Activated CD8-positive, alpha-beta memory T cell treated with anti-CD3 and anti-CD28 coated beads, Interleukin-2, amount 50 U/mL, for 4 hours (primary cell): Measurements from ENCODE around the gene UMAD1.

Experiments
- DNase-seq: peaks from one replicate; pipeline ENCODE4 v3.0.0-alpha.2; 2020

The UMAD1 gene

GRCh38 chr7:7850150-7850549, 209.6 kb downstream of the UMAD1 start:
- DNase-seq = no peak

GRCh38 chr7:7851381-7851780, 210.8 kb downstream of the UMAD1 start:
- DNase-seq = no peak

GRCh38 chr7:7851991-7852390, 211.4 kb downstream of the UMAD1 start:
- no peak for DNase-seq

- no peak for DNase-seq
These were observed 216.6 kb downstream of the UMAD1 start for GRCh38 chr7:7857143-7857583.

GRCh38 chr7:7858559-7858958, 218.0 kb downstream of the UMAD1 start:
- DNase-seq = no peak

- no peak for DNase-seq
These were observed 218.9 kb downstream of the UMAD1 start for GRCh38 chr7:7859411-7859810.

- no peak for DNase-seq
These were observed 220.7 kb downstream of the UMAD1 start for GRCh38 chr7:7861211-7861633.

- DNase-seq = no peak
These were observed 221.8 kb downstream of the UMAD1 start for GRCh38 chr7:7862393-7862792.

- no peak for DNase-seq
These were observed 227.5 kb downstream of the UMAD1 start for GRCh38 chr7:7867846-7868571.

- DNase-seq = no peak
These were observed 228.0 kb downstream of the UMAD1 start for GRCh38 chr7:7868572-7868899.

GRCh38 chr7:7869036-7869435, 228.5 kb downstream of the UMAD1 start:
- DNase-seq = no peak

GRCh38 chr7:7869651-7870050, 229.1 kb downstream of the UMAD1 start:
- no peak for DNase-seq

- no peak for DNase-seq
These were observed 230.0 kb downstream of the UMAD1 start for GRCh38 chr7:7870555-7870954.

GRCh38 chr7:7876419-7876818, 235.9 kb downstream of the UMAD1 start:
- DNase-seq = no peak

- no peak for DNase-seq
These were observed 241.0 kb downstream of the UMAD1 start for GRCh38 chr7:7881581-7881980.

GRCh38 chr7:7882888-7883287, 242.3 kb downstream of the UMAD1 start:
- DNase-seq = no peak

- no peak for DNase-seq
These were observed 242.8 kb downstream of the UMAD1 start for GRCh38 chr7:7883394-7883793.

- no peak for DNase-seq
These were observed 244.3 kb downstream of the UMAD1 start for GRCh38 chr7:7884855-7885254.

- no peak for DNase-seq
These were observed 249.4 kb downstream of the UMAD1 start for GRCh38 chr7:7889791-7890568.

GRCh38 chr7:7895004-7895650, 254.6 kb downstream of the UMAD1 start:
- no peak for DNase-seq

- no peak for DNase-seq
These were observed 255.2 kb downstream of the UMAD1 start for GRCh38 chr7:7895754-7896153.

GRCh38 chr7:7897509-7897908, 257.0 kb downstream of the UMAD1 start:
- no peak for DNase-seq

- DNase-seq = no peak
These were observed 257.5 kb downstream of the UMAD1 start for GRCh38 chr7:7897949-7898515.

- no peak for DNase-seq
These were observed 262.3 kb downstream of the UMAD1 start for GRCh38 chr7:7902845-7903244.
